Fibroblast of lung (primary cell): Measurements from ENCODE around the gene BIN1. TPM values are rescaled to one million over a fixed set of nuclear protein-coding genes. Genes with fewer than 3 reads are reported as not detected.

Experiments
- DNase-seq, 2 donors: peaks; one replicate each; pipeline versions ENCODE4 v3.0.0 to v3.0.0-alpha.2; 2010; ENCODE audit warnings: low read depth in 2 of 2
- H2AFZ ChIP-seq: 2 replicates; pipeline ENCODE4 v1.5.1; 2012; ENCODE audit warnings: low read length, control low read depth, inconsistent platforms
- H3K27ac ChIP-seq: 2 replicates; pipeline ENCODE4 v1.5.1; 2011; ENCODE audit warnings: low read length, control low read depth; ENCODE audit not compliant: insufficient read depth
- H3K27me3 ChIP-seq: 2 replicates; pipeline ENCODE4 v1.5.1; 2011; ENCODE audit warnings: mild to moderate bottlenecking, low read length; ENCODE audit not compliant: control insufficient read depth, insufficient read depth
- H3K36me3 ChIP-seq: 2 replicates; pipeline ENCODE4 v1.5.1; 2011; ENCODE audit warnings: low read length; ENCODE audit not compliant: control insufficient read depth, insufficient read depth
- H3K4me1 ChIP-seq: 2 replicates; pipeline ENCODE4 v1.5.1; 2011; ENCODE audit warnings: low read length; ENCODE audit not compliant: control insufficient read depth, insufficient read depth; ENCODE audit errors: extremely low read depth
- H3K4me2 ChIP-seq: 2 replicates; pipeline ENCODE4 v1.5.1; 2011; ENCODE audit warnings: low read length, control low read depth; ENCODE audit not compliant: insufficient read depth; ENCODE audit errors: extremely low read depth
- H3K4me3 ChIP-seq, 4 experiments: fragments of 200-600 bp in 1 of 4; sonication (generic) in 1 of 4; replicated peaks in 1 of 4; 2 replicates each; pipeline ENCODE4 v1.5.1; 2011 to 2016; ENCODE audit warnings: low read length in 4 of 4, low read depth in 3 of 4, mild to moderate bottlenecking in 3 of 4, control low read depth in 2 of 4, inconsistent platforms in 1 of 4, mixed read lengths in 1 of 4; ENCODE audit not compliant: insufficient read depth in 1 of 4; ENCODE audit errors: control extremely low read depth in 1 of 4
- H3K79me2 ChIP-seq: 2 replicates; pipeline ENCODE4 v1.5.1; 2012; ENCODE audit warnings: mild to moderate bottlenecking, low read length, inconsistent platforms; ENCODE audit not compliant: control insufficient read depth, insufficient read depth
- H3K9ac ChIP-seq: 2 replicates; pipeline ENCODE4 v1.5.1; 2011; ENCODE audit warnings: mild to moderate bottlenecking, low read length, control low read depth; ENCODE audit not compliant: insufficient read depth
- H3K9me3 ChIP-seq: 2 replicates; pipeline ENCODE4 v1.5.1; 2012; ENCODE audit warnings: low read depth, low read length; ENCODE audit not compliant: control insufficient read depth, insufficient read depth
- H4K20me1 ChIP-seq: 2 replicates; pipeline ENCODE4 v1.5.1; 2011; ENCODE audit warnings: low read length; ENCODE audit not compliant: control insufficient read depth, insufficient read depth; ENCODE audit errors: extremely low read depth
- EZH2 ChIP-seq: IDR thresholded peaks from 2 replicates; pipeline ENCODE4 v1.5.1; 2012; ENCODE audit warnings: low read length, control low read depth, mild to moderate bottlenecking; ENCODE audit errors: missing control alignments
- polyA plus RNA-seq, 2 donors: library from polyadenylated mRNA; depleted of rRNA in 1 of 2; stranded (reverse) in 1 of 2; unstranded in 1 of 2; fragments of >200 nt; gene quantifications; 2 replicates each; pipeline ENCODE4 v1.2.1, GENCODE V29; 2011 to 2012; ENCODE audit warnings: missing spikeins in 1 of 2
- total RNA-seq: library from RNA; depleted of rRNA; stranded (reverse); fragments of >200 nt; gene quantifications from 2 replicates; pipeline ENCODE4 v1.2.1, GENCODE V29; 2014
- TF ChIP-seq, protein P1 (sequence below), 2 donors: IDR thresholded peaks in 1 of 2; conservative IDR thresholded peaks in 1 of 2; 1 replicate in 1 of 2; 2 replicates in 1 of 2; pipeline ENCODE4 v1.5.1; 2011 to 2012; ENCODE audit warnings: low read length in 2 of 2, control low read depth in 1 of 2, inconsistent platforms in 1 of 2, low read depth in 1 of 2, mild to moderate bottlenecking in 1 of 2

BIN1 gene
- total and polyA plus RNA-seq, 2 donors (not counting 1 experiment from before 2014, with no cell fraction given) = 17.3 to 68.7 TPM

GRCh38 chr2:127056631-127057370, 50.2 kb downstream of the BIN1 start:
- TF ChIP-seq, protein P1, sequence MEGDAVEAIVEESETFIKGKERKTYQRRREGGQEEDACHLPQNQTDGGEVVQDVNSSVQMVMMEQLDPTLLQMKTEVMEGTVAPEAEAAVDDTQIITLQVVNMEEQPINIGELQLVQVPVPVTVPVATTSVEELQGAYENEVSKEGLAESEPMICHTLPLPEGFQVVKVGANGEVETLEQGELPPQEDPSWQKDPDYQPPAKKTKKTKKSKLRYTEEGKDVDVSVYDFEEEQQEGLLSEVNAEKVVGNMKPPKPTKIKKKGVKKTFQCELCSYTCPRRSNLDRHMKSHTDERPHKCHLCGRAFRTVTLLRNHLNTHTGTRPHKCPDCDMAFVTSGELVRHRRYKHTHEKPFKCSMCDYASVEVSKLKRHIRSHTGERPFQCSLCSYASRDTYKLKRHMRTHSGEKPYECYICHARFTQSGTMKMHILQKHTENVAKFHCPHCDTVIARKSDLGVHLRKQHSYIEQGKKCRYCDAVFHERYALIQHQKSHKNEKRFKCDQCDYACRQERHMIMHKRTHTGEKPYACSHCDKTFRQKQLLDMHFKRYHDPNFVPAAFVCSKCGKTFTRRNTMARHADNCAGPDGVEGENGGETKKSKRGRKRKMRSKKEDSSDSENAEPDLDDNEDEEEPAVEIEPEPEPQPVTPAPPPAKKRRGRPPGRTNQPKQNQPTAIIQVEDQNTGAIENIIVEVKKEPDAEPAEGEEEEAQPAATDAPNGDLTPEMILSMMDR (conservative IDR thresholded peaks at IDR 0.05 in 1 of 2, IDR thresholded peaks at IDR 0.05 in 1 of 2; ENCODE audit: low read depth in 1 of 2, low read length in 2 of 2) = no peak
- TF ChIP-seq EZH2 = no peak
- H3K4me3 ChIP-seq = no peak overlapping the region
- DNase-seq = no peak
- H4K20me1 ChIP-seq = no peaks in the 10 kb centered on the region
- H3K9ac ChIP-seq = no peak overlapping the region
- H2AFZ ChIP-seq = no peak overlapping the region
- no peak overlapping the region for H3K4me2 ChIP-seq
- H3K9me3 ChIP-seq = no peaks in the 10 kb centered on the region
- no peaks in the 10 kb centered on the region for H3K4me1 ChIP-seq
- H3K79me2 ChIP-seq = no peaks in the 10 kb centered on the region
- H3K27me3 ChIP-seq = no peaks in the 10 kb centered on the region
- H3K27ac ChIP-seq = no peak overlapping the region
- peaks cover 4% of the 10 kb centered on the region for H3K36me3 ChIP-seq

- no peak for TF ChIP-seq EZH2
- TF ChIP-seq, protein P1 (conservative IDR thresholded peaks at IDR 0.05 in 1 of 2, IDR thresholded peaks at IDR 0.05 in 1 of 2; ENCODE audit: low read depth in 1 of 2, low read length in 2 of 2) = no peak
- Histone ChIP-seq H3K4me3 (no peak overlapping the region), H2AFZ (no peak overlapping the region)
Measured at GRCh38 chr2:127056086-127056485, 50.9 kb downstream of the BIN1 start.

GRCh38 chr2:127055786-127056076, 51.2 kb downstream of the BIN1 start:
- no peak overlapping the region for H3K27ac ChIP-seq
- H3K27me3 ChIP-seq = no peaks in the 10 kb centered on the region
- H3K4me2 ChIP-seq = no peak overlapping the region
- H3K4me1 ChIP-seq = no peaks in the 10 kb centered on the region
- DNase-seq = no peak
- H3K9me3 ChIP-seq = no peaks in the 10 kb centered on the region
- H4K20me1 ChIP-seq = no peaks in the 10 kb centered on the region
- H3K9ac ChIP-seq = no peak overlapping the region
- no peaks in the 10 kb centered on the region for H3K79me2 ChIP-seq
- no peak for TF ChIP-seq EZH2
- TF ChIP-seq, protein P1 (conservative IDR thresholded peaks at IDR 0.05 in 1 of 2, IDR thresholded peaks at IDR 0.05 in 1 of 2; ENCODE audit: low read depth in 1 of 2, low read length in 2 of 2) = no peak
- no peak overlapping the region for H2AFZ ChIP-seq
- H3K36me3 ChIP-seq = peaks cover 4% of the 10 kb centered on the region
- H3K4me3 ChIP-seq = no peak overlapping the region

More at GRCh38 chr2:127056086-127056485, 50.9 kb downstream of the BIN1 start:
- Histone ChIP-seq H4K20me1 (no peaks in the 10 kb centered on the region), H3K9me3 (no peaks in the 10 kb centered on the region), H3K9ac (no peak overlapping the region), H3K79me2 (no peaks in the 10 kb centered on the region), H3K27me3 (no peaks in the 10 kb centered on the region), H3K27ac (no peak overlapping the region), H3K36me3 (peaks cover 4% of the 10 kb centered on the region), H3K4me2 (no peak overlapping the region), H3K4me1 (no peaks in the 10 kb centered on the region)
- DNase-seq = no peak
